ENCODE results near the gene SLC10A7.

The SLC10A7 gene

GRCh38 chr4:146481246-146481645 lies 40.5 kb downstream of the SLC10A7 start:
- Histone ChIP-seq H3K9me3 (ENCODE audit: insufficient read depth, low read length) (peaks cover 10% of the 10 kb centered on the region), H3K36me3 (ENCODE audit: insufficient read depth, insufficient read length, low read length) (no peaks in the 10 kb centered on the region)
- DNase-seq (ENCODE audit: low read depth, low spot score) = no peak

GRCh38 chr4:146478009-146478408 lies 43.7 kb downstream of the SLC10A7 start:
- H3K36me3 ChIP-seq (ENCODE audit: insufficient read depth, insufficient read length, low read length) = no peaks in the 10 kb centered on the region
- no peak for DNase-seq (ENCODE audit: low read depth, low spot score)
- TF ChIP-seq ZNF274 (IDR thresholded peaks at IDR 0.05; ENCODE audit: low read depth, low read length) (no peak), YY1 (IDR thresholded peaks at IDR 0.05; ENCODE audit: insufficient read depth, insufficient read length) (no peak), SUZ12 (IDR thresholded peaks at IDR 0.05; ENCODE audit: extremely low read depth, insufficient read depth, insufficient read length) (no peak)
- no peak overlapping the region for H3K9ac ChIP-seq (ENCODE audit: insufficient read length, low read depth)
- H3K4me3 ChIP-seq (ENCODE audit: insufficient read length, low read depth) = no peak overlapping the region
- H3K27me3 ChIP-seq (ENCODE audit: insufficient read depth, insufficient read length) = no peaks in the 10 kb centered on the region
- H3K9me3 ChIP-seq (ENCODE audit: insufficient read depth, low read length) = peaks cover 7% of the 10 kb centered on the region
- H3K4me1 ChIP-seq (ENCODE audit: insufficient read depth, insufficient read length) = no peaks in the 10 kb centered on the region

More at GRCh38 chr4:146481246-146481645, 40.5 kb downstream of the SLC10A7 start:
- no peaks in the 10 kb centered on the region for H3K4me1 ChIP-seq (ENCODE audit: insufficient read depth, insufficient read length)
- no peak for TF ChIP-seq SUZ12 (IDR thresholded peaks at IDR 0.05; ENCODE audit: extremely low read depth, insufficient read depth, insufficient read length)
- no peak for TF ChIP-seq YY1 (IDR thresholded peaks at IDR 0.05; ENCODE audit: insufficient read depth, insufficient read length)
- no peak for TF ChIP-seq ZNF274 (IDR thresholded peaks at IDR 0.05; ENCODE audit: low read depth, low read length)
- H3K27me3 ChIP-seq (ENCODE audit: insufficient read depth, insufficient read length) = no peaks in the 10 kb centered on the region
- H3K4me3 ChIP-seq (ENCODE audit: insufficient read length, low read depth) = no peak overlapping the region
- no peak overlapping the region for H3K9ac ChIP-seq (ENCODE audit: insufficient read length, low read depth)

GRCh38 chr4:146477054-146477453 lies 44.7 kb downstream of the SLC10A7 start:
- Histone ChIP-seq H3K36me3 (ENCODE audit: insufficient read depth, insufficient read length, low read length) (no peaks in the 10 kb centered on the region), H3K9ac (ENCODE audit: insufficient read length, low read depth) (no peak overlapping the region)
- DNase-seq (ENCODE audit: low read depth, low spot score) = no peak

GRCh38 chr4:146472404-146472803 lies 49.3 kb downstream of the SLC10A7 start:
- H3K9me3 ChIP-seq (ENCODE audit: insufficient read depth, low read length) = no peaks in the 10 kb centered on the region
- H3K36me3 ChIP-seq (ENCODE audit: insufficient read depth, insufficient read length, low read length) = no peaks in the 10 kb centered on the region
- no peaks in the 10 kb centered on the region for H3K27me3 ChIP-seq (ENCODE audit: insufficient read depth, insufficient read length)

More at GRCh38 chr4:146477054-146477453, 44.7 kb downstream of the SLC10A7 start:
- H3K9me3 ChIP-seq (ENCODE audit: insufficient read depth, low read length) = no peaks in the 10 kb centered on the region; the same call in 1 of the 2 replicates
- no peaks in the 10 kb centered on the region for H3K27me3 ChIP-seq (ENCODE audit: insufficient read depth, insufficient read length)
- no peaks in the 10 kb centered on the region for H3K4me1 ChIP-seq (ENCODE audit: insufficient read depth, insufficient read length)
- TF ChIP-seq YY1 (IDR thresholded peaks at IDR 0.05; ENCODE audit: insufficient read depth, insufficient read length) = no peak
- H3K4me3 ChIP-seq (ENCODE audit: insufficient read length, low read depth) = no peak overlapping the region

GRCh38 chr4:146470604-146471003 lies 51.1 kb downstream of the SLC10A7 start:
- no peak overlapping the region for H3K4me3 ChIP-seq (ENCODE audit: insufficient read length, low read depth)
- H3K9ac ChIP-seq (ENCODE audit: insufficient read length, low read depth) = no peak overlapping the region
- no peak for DNase-seq (ENCODE audit: low read depth, low spot score)
- TF ChIP-seq ZNF274 (IDR thresholded peaks at IDR 0.05; ENCODE audit: low read depth, low read length) (no peak), YY1 (IDR thresholded peaks at IDR 0.05; ENCODE audit: insufficient read depth, insufficient read length) (no peak), SUZ12 (IDR thresholded peaks at IDR 0.05; ENCODE audit: extremely low read depth, insufficient read depth, insufficient read length) (no peak)
- H3K27me3 ChIP-seq (ENCODE audit: insufficient read depth, insufficient read length) = no peaks in the 10 kb centered on the region
- H3K9me3 ChIP-seq (ENCODE audit: insufficient read depth, low read length) = no peaks in the 10 kb centered on the region
- H3K36me3 ChIP-seq (ENCODE audit: insufficient read depth, insufficient read length, low read length) = no peaks in the 10 kb centered on the region
- H3K4me1 ChIP-seq (ENCODE audit: insufficient read depth, insufficient read length) = no peaks in the 10 kb centered on the region

More at GRCh38 chr4:146472404-146472803, 49.3 kb downstream of the SLC10A7 start:
- no peak overlapping the region for H3K4me3 ChIP-seq (ENCODE audit: insufficient read length, low read depth)
- H3K9ac ChIP-seq (ENCODE audit: insufficient read length, low read depth) = no peak overlapping the region
- peak; percentile 51 for DNase-seq (ENCODE audit: low read depth, low spot score)
- TF ChIP-seq YY1 (IDR thresholded peaks at IDR 0.05; ENCODE audit: insufficient read depth, insufficient read length) = no peak
- no peak for TF ChIP-seq ZNF274 (IDR thresholded peaks at IDR 0.05; ENCODE audit: low read depth, low read length)
- no peak for TF ChIP-seq SUZ12 (IDR thresholded peaks at IDR 0.05; ENCODE audit: extremely low read depth, insufficient read depth, insufficient read length)
- H3K4me1 ChIP-seq (ENCODE audit: insufficient read depth, insufficient read length) = no peaks in the 10 kb centered on the region

- Histone ChIP-seq H3K36me3 (ENCODE audit: insufficient read depth, insufficient read length, low read length) (no peaks in the 10 kb centered on the region), H3K4me1 (ENCODE audit: insufficient read depth, insufficient read length) (no peaks in the 10 kb centered on the region), H3K9me3 (ENCODE audit: insufficient read depth, low read length) (no peaks in the 10 kb centered on the region), H3K27me3 (ENCODE audit: insufficient read depth, insufficient read length) (no peaks in the 10 kb centered on the region), H3K9ac (ENCODE audit: insufficient read length, low read depth) (no peak overlapping the region), H3K4me3 (ENCODE audit: insufficient read length, low read depth) (no peak overlapping the region)
- no peak for DNase-seq (ENCODE audit: low read depth, low spot score)
- TF ChIP-seq ZNF274 (IDR thresholded peaks at IDR 0.05; ENCODE audit: low read depth, low read length) (no peak), SUZ12 (IDR thresholded peaks at IDR 0.05; ENCODE audit: extremely low read depth, insufficient read depth, insufficient read length) (no peak)
Measured at GRCh38 chr4:146469022-146469421, 52.7 kb downstream of the SLC10A7 start.

- Histone ChIP-seq H3K36me3 (ENCODE audit: insufficient read depth, insufficient read length, low read length) (no peaks in the 10 kb centered on the region), H3K9me3 (ENCODE audit: insufficient read depth, low read length) (no peaks in the 10 kb centered on the region), H3K27me3 (ENCODE audit: insufficient read depth, insufficient read length) (no peaks in the 10 kb centered on the region), H3K4me3 (ENCODE audit: insufficient read length, low read depth) (no peak overlapping the region), H3K4me1 (ENCODE audit: insufficient read depth, insufficient read length) (no peaks in the 10 kb centered on the region), H3K9ac (ENCODE audit: insufficient read length, low read depth) (no peak overlapping the region)
- TF ChIP-seq YY1 (IDR thresholded peaks at IDR 0.05; ENCODE audit: insufficient read depth, insufficient read length) (no peak), SUZ12 (IDR thresholded peaks at IDR 0.05; ENCODE audit: extremely low read depth, insufficient read depth, insufficient read length) (no peak), ZNF274 (IDR thresholded peaks at IDR 0.05; ENCODE audit: low read depth, low read length) (no peak)
- no peak for DNase-seq (ENCODE audit: low read depth, low spot score)
Measured at GRCh38 chr4:146465628-146466027, 56.1 kb downstream of the SLC10A7 start.

- H3K4me1 ChIP-seq (ENCODE audit: insufficient read depth, insufficient read length) = no peaks in the 10 kb centered on the region
- TF ChIP-seq ZNF274 (IDR thresholded peaks at IDR 0.05; ENCODE audit: low read depth, low read length) (no peak), YY1 (IDR thresholded peaks at IDR 0.05; ENCODE audit: insufficient read depth, insufficient read length) (no peak), SUZ12 (IDR thresholded peaks at IDR 0.05; ENCODE audit: extremely low read depth, insufficient read depth, insufficient read length) (no peak)
Measured at GRCh38 chr4:146462251-146462650, 59.5 kb downstream of the SLC10A7 start.

More at GRCh38 chr4:146462251-146462650, 59.5 kb downstream of the SLC10A7 start:
- no peak overlapping the region for H3K4me3 ChIP-seq (ENCODE audit: insufficient read length, low read depth)
- H3K9ac ChIP-seq (ENCODE audit: insufficient read length, low read depth) = no peak overlapping the region
- H3K27me3 ChIP-seq (ENCODE audit: insufficient read depth, insufficient read length) = no peaks in the 10 kb centered on the region
- no peak for DNase-seq (ENCODE audit: low read depth, low spot score)
- H3K36me3 ChIP-seq (ENCODE audit: insufficient read depth, insufficient read length, low read length) = no peaks in the 10 kb centered on the region
- no peaks in the 10 kb centered on the region for H3K9me3 ChIP-seq (ENCODE audit: insufficient read depth, low read length)
